Measurements from ENCODE around the gene TSPEAR.
"Not testable (repeated sequence)": the region's sequence is repeated elsewhere in the genome, so short reads cannot be mapped to it uniquely, and the experiment has no call there.

TSPEAR gene

GRCh38 chr21:44564099-44564498 is 147.3 kb downstream of the TSPEAR start:
- no peak for TF ChIP-seq CTCF (IDR thresholded peaks at IDR 0.05; ENCODE audit: borderline replicate concordance, control extremely low read depth, extremely low read depth, insufficient read depth, missing control alignments)
- no peak for DNase-seq (ENCODE audit: low spot score)
- in situ Hi-C loops (cut with MboI; ENCODE audit: low sequenced_read_pairs, unreplicated experiment): no loop called here

GRCh38 chr21:44558695-44559094 is 152.7 kb downstream of the TSPEAR start, which contains the start of gene KRTAP10-3:
Gene KRTAP10-3 (minus strand): TSS chr21:44558795. CDS start chr21:44558715, 80 bp downstream.
- TF ChIP-seq CTCF (IDR thresholded peaks at IDR 0.05; ENCODE audit: borderline replicate concordance, control extremely low read depth, extremely low read depth, insufficient read depth, missing control alignments): no peak
- in situ Hi-C loops (cut with MboI; ENCODE audit: low sequenced_read_pairs, unreplicated experiment): no loop called here
- DNase-seq (ENCODE audit: low spot score): no peak

- DNase-seq (ENCODE audit: low spot score); in situ Hi-C loops (cut with MboI; ENCODE audit: low sequenced_read_pairs, unreplicated experiment): not testable (repeated sequence)
Observed at GRCh38 chr21:44558329-44558675, 153.1 kb downstream of the TSPEAR start.

GRCh38 chr21:44557491-44558328 is 153.7 kb downstream of the TSPEAR start:
- no peak for DNase-seq (ENCODE audit: low spot score)
- in situ Hi-C loops (cut with MboI; ENCODE audit: low sequenced_read_pairs, unreplicated experiment): no loop called here
- TF ChIP-seq CTCF (IDR thresholded peaks at IDR 0.05; ENCODE audit: borderline replicate concordance, control extremely low read depth, extremely low read depth, insufficient read depth, missing control alignments): no peak

- TF ChIP-seq CTCF (IDR thresholded peaks at IDR 0.05; ENCODE audit: borderline replicate concordance, control extremely low read depth, extremely low read depth, insufficient read depth, missing control alignments): no peak
- in situ Hi-C loops (cut with MboI; ENCODE audit: low sequenced_read_pairs, unreplicated experiment): no loop called here
- no peak for DNase-seq (ENCODE audit: low spot score)
Observed at GRCh38 chr21:44556879-44557278, 154.5 kb downstream of the TSPEAR start.

- no peak for TF ChIP-seq CTCF (IDR thresholded peaks at IDR 0.05; ENCODE audit: borderline replicate concordance, control extremely low read depth, extremely low read depth, insufficient read depth, missing control alignments)
- no peak for DNase-seq (ENCODE audit: low spot score)
- in situ Hi-C loops (cut with MboI; ENCODE audit: low sequenced_read_pairs, unreplicated experiment): no loop called here
Observed at GRCh38 chr21:44555200-44555875, 156.0 kb downstream of the TSPEAR start.

- no peak for TF ChIP-seq CTCF (IDR thresholded peaks at IDR 0.05; ENCODE audit: borderline replicate concordance, control extremely low read depth, extremely low read depth, insufficient read depth, missing control alignments)
- in situ Hi-C loops (cut with MboI; ENCODE audit: low sequenced_read_pairs, unreplicated experiment): no loop called here
- DNase-seq (ENCODE audit: low spot score): no peak
Observed at GRCh38 chr21:44552681-44553080, 158.7 kb downstream of the TSPEAR start.

Measured in GM13976 (cell line).